Measurements from ENCODE around the gene SRGAP1. TPM values are rescaled to one million over a fixed set of nuclear protein-coding genes. Genes with fewer than 3 reads are reported as not detected.

The SRGAP1 gene
- total and polyA plus RNA-seq, 2 of the 4 experiments (the other 2 are of a cell fraction) = 10.0 to 10.2 TPM

- Histone ChIP-seq H3K4ac (ENCODE audit: low read depth, low read length) (no peak overlapping the region), H3K9me3 (ENCODE audit: control insufficient read depth, insufficient read depth, low read length) (no peaks in the 10 kb centered on the region), H3K36me3 (ENCODE audit: control insufficient read depth, insufficient read depth, low read length) (no peaks in the 10 kb centered on the region), H2BK5ac (ENCODE audit: low read depth, low read length, poor library complexity, severe bottlenecking) (no peak overlapping the region), H3K9me1 (ENCODE audit: insufficient read depth, low read length) (no peaks in the 10 kb centered on the region), H3K56ac (ENCODE audit: extremely low read depth, insufficient read depth, low read length) (no peak overlapping the region), H3K18ac (ENCODE audit: low read depth, low read length) (no peak overlapping the region), H4K91ac (ENCODE audit: insufficient read depth, low read depth, low read length) (no peak overlapping the region), H4K5ac (ENCODE audit: low read depth, low read length) (no peak overlapping the region), H2BK15ac (ENCODE audit: low read depth, low read length) (no peak overlapping the region), H3K4me2 (ENCODE audit: low read depth, low read length) (no peak overlapping the region), H3K27me3 (ENCODE audit: control insufficient read depth, insufficient read depth, low read length) (no peaks in the 10 kb centered on the region), H3K4me1 (ENCODE audit: control insufficient read depth, insufficient read depth, low read length) (no peaks in the 10 kb centered on the region), H3K4me3 (ENCODE audit: insufficient read depth, low read depth, low read length) (no peak overlapping the region), H2AK9ac (replicated peaks; ENCODE audit: low read depth, low read length, poor library complexity) (no peak overlapping the region), H3K79me1 (ENCODE audit: low read depth in 1 of 2, low read length in 2 of 2) (no peaks in the 10 kb centered on the region), H4K20me1 (ENCODE audit: insufficient read depth, low read length) (no peaks in the 10 kb centered on the region), H3K23ac (ENCODE audit: low read depth, low read length) (no peak overlapping the region), H2BK120ac (ENCODE audit: low read depth, low read length) (no peak overlapping the region), H3K9ac (ENCODE audit: low read depth, low read length) (no peak overlapping the region), H3K14ac (replicated peaks; ENCODE audit: low read depth, low read length) (no peak overlapping the region), H3K27ac (ENCODE audit: insufficient read depth, low read length) (no peak overlapping the region), H4K8ac (ENCODE audit: low read depth in 2 of 2, low read length in 2 of 2) (no peak overlapping the region), H2AK5ac (ENCODE audit: low read depth, low read length) (no peak overlapping the region), H2AFZ (replicated peaks; ENCODE audit: low read length, poor library complexity) (no peak overlapping the region), H2BK20ac (ENCODE audit: low read depth, low read length) (no peak overlapping the region)
- WGBS, 2 experiments (ENCODE audit: extremely low coverage in 2 of 2, insufficient read length in 1 of 2) = no CpG with 5 or more reads among the region's 2 CpGs
- in situ Hi-C loops (cut with MboI; ENCODE audit: low sequenced_read_pairs) = no loop called here
- DNase-seq (no peak), ATAC-seq (ENCODE audit: low read depth) (no peak)
- no peak for TF ChIP-seq USF2 (IDR thresholded peaks at IDR 0.05; ENCODE audit: low read depth, low read length)
- no peak for TF ChIP-seq RFX5 (IDR thresholded peaks at IDR 0.05; ENCODE audit: low read depth, low read length)
- no peak for TF ChIP-seq CHD1 (IDR thresholded peaks at IDR 0.05; ENCODE audit: low read depth, low read length)
- no peak for TF ChIP-seq RCOR1 (IDR thresholded peaks at IDR 0.05; ENCODE audit: insufficient replicate concordance, low read length)
- TF ChIP-seq MAZ (IDR thresholded peaks at IDR 0.05; ENCODE audit: borderline replicate concordance, low read depth, low read length) = no peak
- no peak for TF ChIP-seq POLR2A (IDR thresholded peaks at IDR 0.05; ENCODE audit: low read depth, low read length)
- TF ChIP-seq NFE2L2 (IDR thresholded peaks at IDR 0.05; ENCODE audit: low read depth, low read length) = no peak
- ChIA-PET POLR2A (ENCODE audit: unreplicated experiment) (no interaction called here), CTCF (interaction anchor here (0.6 kb wide), 1 partner anchor 1064 kb away, joined by 3 read pairs; no protein-coding TSS in a partner anchor)
- no TSS peak for BruUV-seq (replicated peaks)
- intact Hi-C loops (cut with micrococcal nuclease) = no loop called here
- dilution Hi-C loops (cut with HindIII; ENCODE audit: low sequenced_read_pairs, unreplicated experiment) = no loop called here
Measured at GRCh38 chr12:64205542-64205941, 361.0 kb downstream of the SRGAP1 start.
